ENCODE results near the gene MACIR. TPM values are rescaled to one million over a fixed set of nuclear protein-coding genes. Genes with fewer than 3 reads are reported as not detected.

The MACIR gene
- total RNA-seq, 1 experiment from 2014 or later = 12.4 TPM

GRCh38 chr5:103327451-103327850 lies 68.9 kb downstream of the MACIR start:
- ATAC-seq (no peak), DNase-seq (ENCODE audit: low spot score) (no peak)
- POLR2A ChIA-PET = no interaction called here
- no peak overlapping the region for H3K4me3 Mint-ChIP-seq
- no peaks in the 10 kb centered on the region for H3K36me3 Mint-ChIP-seq
- H3K27me3 Mint-ChIP-seq (ENCODE audit: low read depth) = no peaks in the 10 kb centered on the region
- CTCF ChIA-PET = no interaction called here
- TF ChIP-seq ZNF423 (CRISPR knock-in tag; IDR thresholded peaks at IDR 0.05) (no peak), GTF2I (CRISPR knock-in tag; conservative IDR thresholded peaks at IDR 0.05) (no peak)
- H3K27ac Mint-ChIP-seq = no peak overlapping the region
- H3K4me1 Mint-ChIP-seq = no peaks in the 10 kb centered on the region
- peaks cover 10% of the 10 kb centered on the region for H3K9me3 Mint-ChIP-seq

- H3K27ac Mint-ChIP-seq = no peak overlapping the region
- ATAC-seq (no peak), DNase-seq (ENCODE audit: low spot score) (no peak)
- ChIA-PET CTCF (no interaction called here), POLR2A (no interaction called here)
- no peak for TF ChIP-seq ZNF219 (CRISPR knock-in tag; IDR thresholded peaks at IDR 0.05; ENCODE audit: borderline replicate concordance)
- no peak for TF ChIP-seq ATF2 (CRISPR knock-in tag; IDR thresholded peaks at IDR 0.05; ENCODE audit: borderline replicate concordance, low read depth)
- TF ChIP-seq ZNF396 (CRISPR knock-in tag; IDR thresholded peaks at IDR 0.05; ENCODE audit: borderline replicate concordance) = no peak
- TF ChIP-seq E2F5 (CRISPR knock-in tag; IDR thresholded peaks at IDR 0.05) = no peak
- no peak for TF ChIP-seq ZBTB43 (CRISPR knock-in tag; IDR thresholded peaks at IDR 0.05)
- TF ChIP-seq AR (CRISPR knock-in tag; IDR thresholded peaks at IDR 0.05) = no peak
- TF ChIP-seq NFYB (CRISPR knock-in tag; conservative IDR thresholded peaks at IDR 0.05; ENCODE audit: low read depth) = no peak
- TF ChIP-seq RELA (CRISPR knock-in tag; IDR thresholded peaks at IDR 0.05; ENCODE audit: borderline replicate concordance) = no peak
- no peak for TF ChIP-seq ZNF138 (CRISPR knock-in tag; conservative IDR thresholded peaks at IDR 0.05)
- TF ChIP-seq ZSCAN18 (CRISPR knock-in tag; IDR thresholded peaks at IDR 0.05) = no peak
- no peak for TF ChIP-seq PREB (CRISPR knock-in tag; IDR thresholded peaks at IDR 0.05; ENCODE audit: borderline replicate concordance)
- no peak for TF ChIP-seq TCF7 (CRISPR knock-in tag; IDR thresholded peaks at IDR 0.05; ENCODE audit: low read depth)
- no peak for TF ChIP-seq GTF2I (CRISPR knock-in tag; conservative IDR thresholded peaks at IDR 0.05)
- H3K9me3 Mint-ChIP-seq = peaks cover 10% of the 10 kb centered on the region
- no peaks in the 10 kb centered on the region for H3K27me3 Mint-ChIP-seq (ENCODE audit: low read depth)
- no peak overlapping the region for H3K4me3 Mint-ChIP-seq
- H3K4me1 Mint-ChIP-seq = no peaks in the 10 kb centered on the region
- H3K36me3 Mint-ChIP-seq = no peaks in the 10 kb centered on the region
Measured at GRCh38 chr5:103327893-103328292, 69.3 kb downstream of the MACIR start.

Other genes starting within 250 kb of the MACIR start
- gene GIN1, start 138.6 kb upstream of the MACIR start, total RNA-seq (2021) = 5.7 to 7.0 TPM (median 6.7 TPM) in 3 replicates
- 47.3 to 67.6 TPM (median 47.8 TPM) in 3 replicates for gene PPIP5K2, start 138.5 kb upstream of the MACIR start, total RNA-seq (2021)